OCI-M1 (cell line): Measurements from ENCODE around the gene CDH18.

ENCODE experiments used
- DNase-seq: peaks from one replicate; lab custom pipeline; 2025; lab: John Stamatoyannopoulos, UW

The CDH18 gene

GRCh38 chr5:19987612-19988361, at the start of gene CDH18:
Gene CDH18 (minus strand): TSS chr5:19988200. CDS start chr5:19838986, 149,214 bp downstream.
- DNase-seq = peak; percentile 35

GRCh38 chr5:20034717-20035116, 46.7 kb upstream of the CDH18 start:
- DNase-seq = no peak

GRCh38 chr5:20033881-20034280, 45.9 kb upstream of the CDH18 start:
- DNase-seq = no peak

GRCh38 chr5:20032896-20033295, 44.9 kb upstream of the CDH18 start:
- peak; percentile 76 for DNase-seq

GRCh38 chr5:20030125-20030524, 42.1 kb upstream of the CDH18 start:
- no peak for DNase-seq

GRCh38 chr5:20029266-20029665, 41.3 kb upstream of the CDH18 start:
- DNase-seq = no peak

GRCh38 chr5:20028506-20028905, 40.5 kb upstream of the CDH18 start:
- no peak for DNase-seq

GRCh38 chr5:20023686-20024180, 35.7 kb upstream of the CDH18 start:
- no peak for DNase-seq

- no peak for DNase-seq
Measured at GRCh38 chr5:20020247-20020646, 32.2 kb upstream of the CDH18 start.

- no peak for DNase-seq
Measured at GRCh38 chr5:20017021-20017420, 29.0 kb upstream of the CDH18 start.

- no peak for DNase-seq
Measured at GRCh38 chr5:20000416-20000815, 12.4 kb upstream of the CDH18 start.

- no peak for DNase-seq
Measured at GRCh38 chr5:19988457-19988856, 457 bp upstream of the CDH18 start.

- no peak for DNase-seq
Measured at GRCh38 chr5:19986806-19987205, 1.2 kb downstream of the CDH18 start.

- peak; percentile 4 for DNase-seq
Measured at GRCh38 chr5:19986031-19986619, 1.9 kb downstream of the CDH18 start.

GRCh38 chr5:19978476-19978875, 9.5 kb downstream of the CDH18 start:
- no peak for DNase-seq

- no peak for DNase-seq
Measured at GRCh38 chr5:19977099-19977498, 10.9 kb downstream of the CDH18 start.

GRCh38 chr5:19975795-19976194, 12.2 kb downstream of the CDH18 start:
- no peak for DNase-seq

GRCh38 chr5:19960451-19960850, 27.5 kb downstream of the CDH18 start:
- DNase-seq = no peak

- DNase-seq = no peak
Measured at GRCh38 chr5:19959830-19960384, 28.1 kb downstream of the CDH18 start.

- DNase-seq = no peak
Measured at GRCh38 chr5:19950897-19951296, 37.1 kb downstream of the CDH18 start.

- no peak for DNase-seq
Measured at GRCh38 chr5:19940192-19940591, 47.8 kb downstream of the CDH18 start.

- no peak for DNase-seq
Measured at GRCh38 chr5:19930451-19930850, 57.5 kb downstream of the CDH18 start.
